Caco-2 (cell line): ENCODE measurements around the gene CACNG6. TPM values are rescaled to one million over a fixed set of nuclear protein-coding genes. Genes with fewer than 3 reads are reported as not detected.

Source experiments
- BruUV-seq: library from RNA; stranded (reverse); fragments of 400-500 nt; replicated peaks from 2 replicates; lab custom pipeline; 2021; lab: Mats Ljungman, UMichigan
- CTCF ChIA-PET: fragments of 300-600 bp; sonication (Branson Sonifier 250); formaldehyde crosslinking; loops from one replicate; lab custom pipeline; 2022; ENCODE audit warnings: antibody characterized with exemption; lab: Charles Lee
- POLR2A ChIA-PET: fragments of 300-600 bp; sonication (Branson Sonifier 250); formaldehyde crosslinking; loops from one replicate; lab custom pipeline; 2022; ENCODE audit warnings: antibody characterized with exemption; lab: Charles Lee
- DNase-seq, 2 experiments: peaks; one replicate each; pipeline versions ENCODE4 v3.0.0 to v3.0.0-alpha.2; 2020 to 2022
- H3K27me3 ChIP-seq: replicated peaks from 2 replicates; pipeline ENCODE4 v1.6.0; 2011; ENCODE audit warnings: low read length; ENCODE audit not compliant: control insufficient read depth, insufficient read depth
- H3K36me3 ChIP-seq: 2 replicates; pipeline ENCODE4 v1.5.1; 2011; ENCODE audit warnings: low read length; ENCODE audit not compliant: control insufficient read depth, insufficient read depth
- H3K4me1 ChIP-seq: fragments of 250-450 bp; sonication (Bioruptor Pico); 2 replicates; pipeline ENCODE4 v1.5.1; 2020; ENCODE audit warnings: mild to moderate bottlenecking
- H3K4me3 ChIP-seq: 2 replicates; pipeline ENCODE4 v1.5.1; 2011; ENCODE audit warnings: low read depth, mild to moderate bottlenecking, control low read depth, low read length
- H3K9me3 ChIP-seq: fragments of 250-450 bp; sonication (Bioruptor Pico); 2 replicates; pipeline ENCODE4 v1.5.1; 2020; ENCODE audit warnings: mild to moderate bottlenecking, moderate library complexity
- H3K27ac Mint-ChIP-seq: one replicate; pipeline ENCODE4 v1.8.0; 2022; ENCODE audit warnings: mixed read lengths; ENCODE audit not compliant: unreplicated experiment
- H3K27me3 Mint-ChIP-seq: one replicate; pipeline ENCODE4 v1.8.0; 2022; ENCODE audit warnings: mixed read lengths; ENCODE audit not compliant: insufficient read depth, unreplicated experiment
- H3K36me3 Mint-ChIP-seq: one replicate; pipeline ENCODE4 v1.8.0; 2022; ENCODE audit warnings: mild to moderate bottlenecking, mixed read lengths; ENCODE audit not compliant: insufficient read depth, unreplicated experiment
- H3K4me1 Mint-ChIP-seq: one replicate; pipeline ENCODE4 v1.8.0; 2022; ENCODE audit warnings: low read depth, mixed read lengths; ENCODE audit not compliant: unreplicated experiment
- H3K4me3 Mint-ChIP-seq: one replicate; pipeline ENCODE4 v1.8.0; 2022; ENCODE audit warnings: mild to moderate bottlenecking, moderate library complexity, mixed read lengths; ENCODE audit not compliant: unreplicated experiment
- H3K9me3 Mint-ChIP-seq: one replicate; pipeline ENCODE4 v1.8.0; 2022; ENCODE audit warnings: mixed read lengths; ENCODE audit not compliant: unreplicated experiment
- intact Hi-C: fragments of 100-400 bp; cut with micrococcal nuclease; formaldehyde crosslinking; loops from one replicate; pipeline ENCODE4 v1.10.0; 2022; ENCODE audit not compliant: unreplicated experiment
- total RNA-seq: library from RNA; stranded (reverse); gene quantifications from 2 replicates; pipeline ENCODE4 v1.2.3, GENCODE V29; 2022
- TF ChIP-seq, protein P1 (sequence below), 2 experiments: fragments of 200-600 bp in 1 of 2; IDR thresholded peaks; 1 replicate in 1 of 2; 2 replicates in 1 of 2; pipeline versions ENCODE4 v1.5.1 to v1.8.0; 2011 to 2022; ENCODE audit warnings: antibody characterized with exemption in 1 of 2, control low read depth in 1 of 2, inconsistent platforms in 1 of 2, low read depth in 1 of 2, low read length in 1 of 2, mild to moderate bottlenecking in 1 of 2, moderate library complexity in 1 of 2; ENCODE audit not compliant: insufficient read depth in 1 of 2, severe bottlenecking in 1 of 2, unreplicated experiment in 1 of 2

Gene CACNG6
- total RNA-seq, 1 experiment from 2014 or later: 1.4 TPM

DNA sequence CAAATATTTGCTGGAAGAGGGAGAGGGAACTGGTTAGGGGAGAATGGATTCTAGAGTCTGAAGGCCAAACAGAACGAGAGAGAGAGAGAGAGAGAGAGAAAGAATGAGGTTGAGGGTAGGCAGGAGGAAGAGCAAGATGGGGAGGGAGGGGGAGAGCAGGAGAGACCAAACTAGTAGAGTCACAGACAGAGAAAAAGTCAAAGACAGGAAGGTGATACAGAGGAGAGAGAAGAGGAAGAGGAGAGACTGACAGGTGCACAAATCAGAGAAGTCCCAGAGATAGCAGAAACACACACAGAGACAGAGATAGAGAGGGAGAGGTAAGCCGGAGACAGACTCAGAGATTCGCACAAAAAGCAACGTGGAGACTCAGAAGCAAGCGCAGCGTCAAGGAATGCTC is 5.6 kb upstream of the CACNG6 start:
- intact Hi-C loops: no loop called here
- Mint-ChIP-seq H3K27me3 (no peaks in the 10 kb centered on the region), H3K4me3 (no peak overlapping the region), H3K4me1 (no peaks in the 10 kb centered on the region), H3K36me3 (no peaks in the 10 kb centered on the region), H3K9me3 (peaks cover 4% of the 10 kb centered on the region), H3K27ac (no peak overlapping the region)
- Histone ChIP-seq H3K4me3 (no peak overlapping the region), H3K9me3 (no peaks in the 10 kb centered on the region), H3K4me1 (no peaks in the 10 kb centered on the region), H3K27me3 (no peaks in the 10 kb centered on the region), H3K36me3 (no peaks in the 10 kb centered on the region)
- ChIA-PET CTCF (no interaction called here), POLR2A (no interaction called here)
- no peak for DNase-seq
- TF ChIP-seq, protein P1, sequence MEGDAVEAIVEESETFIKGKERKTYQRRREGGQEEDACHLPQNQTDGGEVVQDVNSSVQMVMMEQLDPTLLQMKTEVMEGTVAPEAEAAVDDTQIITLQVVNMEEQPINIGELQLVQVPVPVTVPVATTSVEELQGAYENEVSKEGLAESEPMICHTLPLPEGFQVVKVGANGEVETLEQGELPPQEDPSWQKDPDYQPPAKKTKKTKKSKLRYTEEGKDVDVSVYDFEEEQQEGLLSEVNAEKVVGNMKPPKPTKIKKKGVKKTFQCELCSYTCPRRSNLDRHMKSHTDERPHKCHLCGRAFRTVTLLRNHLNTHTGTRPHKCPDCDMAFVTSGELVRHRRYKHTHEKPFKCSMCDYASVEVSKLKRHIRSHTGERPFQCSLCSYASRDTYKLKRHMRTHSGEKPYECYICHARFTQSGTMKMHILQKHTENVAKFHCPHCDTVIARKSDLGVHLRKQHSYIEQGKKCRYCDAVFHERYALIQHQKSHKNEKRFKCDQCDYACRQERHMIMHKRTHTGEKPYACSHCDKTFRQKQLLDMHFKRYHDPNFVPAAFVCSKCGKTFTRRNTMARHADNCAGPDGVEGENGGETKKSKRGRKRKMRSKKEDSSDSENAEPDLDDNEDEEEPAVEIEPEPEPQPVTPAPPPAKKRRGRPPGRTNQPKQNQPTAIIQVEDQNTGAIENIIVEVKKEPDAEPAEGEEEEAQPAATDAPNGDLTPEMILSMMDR (IDR thresholded peaks at IDR 0.05; ENCODE audit: insufficient read depth in 1 of 2, low read depth in 1 of 2, low read length in 1 of 2, severe bottlenecking in 1 of 2, unreplicated experiment in 1 of 2): no peak
- no TSS peak for BruUV-seq

DNA sequence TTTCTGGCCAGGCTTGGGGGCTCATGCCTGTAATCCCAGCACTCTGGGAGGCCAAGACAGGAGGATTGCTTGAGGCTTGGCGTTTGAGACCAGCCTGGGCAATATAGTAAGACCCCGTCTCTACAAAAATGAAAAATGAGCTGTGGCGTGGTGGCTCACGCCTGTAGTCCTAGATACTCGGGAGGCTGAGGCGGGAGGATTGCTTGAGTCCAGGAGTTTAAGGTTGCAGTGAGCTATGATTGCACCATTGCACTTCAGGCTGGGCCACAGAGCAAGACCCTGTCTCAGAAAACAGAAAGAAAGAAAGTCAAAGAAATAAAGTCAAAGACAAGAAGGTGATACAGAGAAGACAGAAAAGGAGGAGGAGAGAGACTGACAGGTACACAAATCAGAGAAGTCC is 2.5 kb upstream of the CACNG6 start:
- TF ChIP-seq, protein P1 (IDR thresholded peaks at IDR 0.05; ENCODE audit: insufficient read depth in 1 of 2, low read depth in 1 of 2, low read length in 1 of 2, severe bottlenecking in 1 of 2, unreplicated experiment in 1 of 2): no peak
- Mint-ChIP-seq H3K4me3 (no peak overlapping the region), H3K27ac (no peak overlapping the region), H3K36me3 (no peaks in the 10 kb centered on the region), H3K9me3 (no peaks in the 10 kb centered on the region), H3K4me1 (no peaks in the 10 kb centered on the region), H3K27me3 (no peaks in the 10 kb centered on the region)
- BruUV-seq: no TSS peak
- Histone ChIP-seq H3K4me1 (no peaks in the 10 kb centered on the region), H3K9me3 (no peaks in the 10 kb centered on the region), H3K27me3 (no peaks in the 10 kb centered on the region), H3K4me3 (no peak overlapping the region), H3K36me3 (no peaks in the 10 kb centered on the region)
- intact Hi-C loops: no loop called here
- DNase-seq: no peak
- ChIA-PET POLR2A (no interaction called here), CTCF (no interaction called here)

- no peak overlapping the region for H3K4me3 ChIP-seq
- H3K27me3 Mint-ChIP-seq: no peaks in the 10 kb centered on the region
- TF ChIP-seq, protein P1 (IDR thresholded peaks at IDR 0.05; ENCODE audit: insufficient read depth in 1 of 2, low read depth in 1 of 2, low read length in 1 of 2, severe bottlenecking in 1 of 2, unreplicated experiment in 1 of 2): no peak
- POLR2A ChIA-PET: no interaction called here
- no peaks in the 10 kb centered on the region for H3K27me3 ChIP-seq
- BruUV-seq: no TSS peak
- CTCF ChIA-PET: no interaction called here
- no peaks in the 10 kb centered on the region for H3K4me1 Mint-ChIP-seq
- H3K4me1 ChIP-seq: no peaks in the 10 kb centered on the region
- no peak overlapping the region for H3K4me3 Mint-ChIP-seq
- H3K9me3 ChIP-seq: no peaks in the 10 kb centered on the region
- intact Hi-C loops: no loop called here
- no peaks in the 10 kb centered on the region for H3K36me3 Mint-ChIP-seq
- no peaks in the 10 kb centered on the region for H3K36me3 ChIP-seq
- H3K9me3 Mint-ChIP-seq: no peaks in the 10 kb centered on the region
- no peak for DNase-seq
- H3K27ac Mint-ChIP-seq: no peak overlapping the region
Observed at GRCh38 chr19:53989600-53990533, 1.6 kb upstream of the CACNG6 start.
